H1 (cell line): ENCODE data around the gene C5orf15. TPM values are rescaled to one million over a fixed set of nuclear protein-coding genes. Genes with fewer than 3 reads are reported as not detected.
A peak's percentile ranks its signal among the peaks of the same experiment; 100 is the strongest.

ENCODE experiments used
- CTCF ChIA-PET: fragments of 300-600 bp; sonication (Branson Sonifier 250); formaldehyde crosslinking; loops from one replicate; lab custom pipeline; 2021; ENCODE audit not compliant: partially characterized antibody; lab: Charles Lee
- POLR2A ChIA-PET: fragments of 300-600 bp; sonication (Branson Sonifier 250); formaldehyde crosslinking; loops from one replicate; lab custom pipeline; 2021; ENCODE audit warnings: inconsistent platforms; ENCODE audit not compliant: partially characterized antibody; lab: Charles Lee
- DNase-seq, 2 experiments: peaks; one replicate each; pipeline versions ENCODE4 v3.0.0 to v3.0.0-alpha.2; 2010 to 2022; ENCODE audit warnings: low spot score in 2 of 2, low read depth in 1 of 2, mixed read lengths in 1 of 2
- FAIRE-seq: peaks from 2 replicates; lab custom pipeline; 2011; peaks lifted over from hg19 to GRCh38; lab: Jason Lieb, UNC
- H2AFZ ChIP-seq: 2 replicates; pipeline ENCODE4 v1.8.1; 2012; ENCODE audit warnings: low read length, inconsistent platforms
- H2AK5ac ChIP-seq: 2 replicates; pipeline ENCODE4 v1.6.1; 2013; ENCODE audit warnings: low read depth, low read length
- H2BK120ac ChIP-seq: replicated peaks from 2 replicates; pipeline ENCODE3; 2013; ENCODE audit warnings: low read depth, low read length, inconsistent platforms
- H2BK12ac ChIP-seq: 2 replicates; pipeline ENCODE4 v1.6.1; 2013; ENCODE audit warnings: low read depth, low read length
- H2BK15ac ChIP-seq: 2 replicates; pipeline ENCODE4 v1.6.1; 2013; ENCODE audit warnings: low read length
- H2BK20ac ChIP-seq: 2 replicates; pipeline ENCODE4 v1.6.1; 2013; ENCODE audit warnings: low read length
- H2BK5ac ChIP-seq: 2 replicates; pipeline ENCODE4 v1.6.1; 2013; ENCODE audit warnings: low read depth, low read length
- H3K14ac ChIP-seq: 2 replicates; pipeline ENCODE4 v1.6.1; 2013; ENCODE audit warnings: inconsistent platforms; ENCODE audit not compliant: insufficient read length
- H3K18ac ChIP-seq: 2 replicates; pipeline ENCODE4 v1.6.1; 2013; ENCODE audit warnings: low read length; ENCODE audit errors: extremely low read depth
- H3K23ac ChIP-seq: 2 replicates; pipeline ENCODE4 v1.6.1; 2013; ENCODE audit warnings: inconsistent platforms; ENCODE audit not compliant: insufficient read length
- H3K23me2 ChIP-seq: 2 replicates; pipeline ENCODE4 v1.6.1; 2013; ENCODE audit warnings: low read depth, low read length
- H3K27ac ChIP-seq: 2 replicates; pipeline ENCODE4 v1.6.1; 2011; ENCODE audit warnings: low read depth, low read length, inconsistent platforms
- H3K27me3 ChIP-seq, 4 experiments: replicated peaks in 1 of 4; 1 replicate in 1 of 4; 2 replicates in 3 of 4; pipeline versions ENCODE4 v1.6.1 to v1.8.1; 2011 to 2013; ENCODE audit warnings: low read length in 3 of 4, mild to moderate bottlenecking in 3 of 4, inconsistent platforms in 2 of 4, mixed read lengths in 2 of 4, moderate library complexity in 1 of 4; ENCODE audit not compliant: control insufficient read depth in 3 of 4, insufficient read depth in 3 of 4; ENCODE audit errors: extremely low read depth in 1 of 4
- H3K36me3 ChIP-seq, 4 experiments: 2 replicates each; pipeline versions ENCODE4 v1.6.1 to v1.8.1; 2011 to 2013; ENCODE audit warnings: mild to moderate bottlenecking in 4 of 4, low read length in 3 of 4, moderate library complexity in 2 of 4, control low read depth in 1 of 4, inconsistent platforms in 1 of 4; ENCODE audit not compliant: insufficient read depth in 4 of 4, control insufficient read depth in 2 of 4
- H3K4ac ChIP-seq: replicated peaks from 2 replicates; pipeline ENCODE3; 2013; ENCODE audit warnings: low read length, low read depth, mixed read lengths, inconsistent platforms; ENCODE audit not compliant: insufficient read length
- H3K4me1 ChIP-seq, 4 experiments: replicated peaks in 1 of 4; 1 replicate in 1 of 4; 2 replicates in 3 of 4; pipeline versions ENCODE4 v1.6.1 to v1.8.1; 2011 to 2013; ENCODE audit warnings: low read length in 3 of 4, inconsistent platforms in 2 of 4, mixed read lengths in 1 of 4; ENCODE audit not compliant: insufficient read depth in 4 of 4, control insufficient read depth in 3 of 4
- H3K4me2 ChIP-seq, 2 experiments: 2 replicates each; pipeline versions ENCODE4 v1.6.1 to v1.8.1; 2011 to 2013; ENCODE audit warnings: low read depth in 2 of 2, low read length in 2 of 2, control low read depth in 1 of 2, inconsistent platforms in 1 of 2, mild to moderate bottlenecking in 1 of 2; ENCODE audit not compliant: insufficient read depth in 1 of 2
- H3K4me3 ChIP-seq, 4 experiments: fragments of 200-600, 300-600 bp in 1 of 4; sonication (generic), shearing (Covaris generic), sonication (Bioruptor Twin) in 1 of 4; 2 replicates each; pipeline versions ENCODE4 v1.5.1 to v1.8.1; 2011 to 2016; ENCODE audit warnings: low read length in 4 of 4, low read depth in 3 of 4, control low read depth in 2 of 4, inconsistent platforms in 2 of 4, mild to moderate bottlenecking in 2 of 4, mixed read lengths in 1 of 4, moderate library complexity in 1 of 4; ENCODE audit not compliant: insufficient read depth in 2 of 4; ENCODE audit errors: extremely low read depth in 1 of 4
- H3K56ac ChIP-seq: replicated peaks from 2 replicates; pipeline ENCODE3; 2013; ENCODE audit warnings: low read depth, mild to moderate bottlenecking, mixed read lengths, low read length, inconsistent platforms; ENCODE audit not compliant: insufficient read length
- H3K79me1 ChIP-seq: 2 replicates; pipeline ENCODE4 v1.6.1; 2013; ENCODE audit warnings: low read depth, low read length, control low read depth
- H3K79me2 ChIP-seq, 2 experiments: 2 replicates each; pipeline versions ENCODE4 v1.6.1 to v1.8.1; 2012 to 2013; ENCODE audit warnings: low read length in 2 of 2, mild to moderate bottlenecking in 2 of 2, inconsistent platforms in 1 of 2; ENCODE audit not compliant: insufficient read depth in 2 of 2, control insufficient read depth in 1 of 2
- H3K9ac ChIP-seq, 4 experiments: replicated peaks in 1 of 4; 1 replicate in 1 of 4; 2 replicates in 3 of 4; pipeline versions ENCODE4 v1.6.1 to v1.8.1; 2011 to 2013; ENCODE audit warnings: low read depth in 3 of 4, low read length in 3 of 4, control low read depth in 2 of 4, mild to moderate bottlenecking in 2 of 4, moderate library complexity in 2 of 4, inconsistent platforms in 1 of 4; ENCODE audit errors: extremely low read depth in 1 of 4
- H3K9me3 ChIP-seq, 2 experiments: 2 replicates each; pipeline versions ENCODE4 v1.6.1 to v1.8.1; 2012 to 2013; ENCODE audit warnings: mild to moderate bottlenecking in 2 of 2, moderate library complexity in 2 of 2, control low read depth in 1 of 2, inconsistent platforms in 1 of 2, low read depth in 1 of 2, low read length in 1 of 2, mixed read lengths in 1 of 2; ENCODE audit not compliant: insufficient read depth in 2 of 2
- H4K20me1 ChIP-seq, 2 experiments: replicated peaks in 1 of 2; 2 replicates each; pipeline versions ENCODE3 to v1.8.1; 2011 to 2013; ENCODE audit warnings: inconsistent platforms in 2 of 2, low read length in 2 of 2, mild to moderate bottlenecking in 1 of 2; ENCODE audit not compliant: insufficient read depth in 2 of 2, control insufficient read depth in 1 of 2
- H4K5ac ChIP-seq: 2 replicates; pipeline ENCODE4 v1.6.1; 2013; ENCODE audit warnings: low read length, low read depth, mixed read lengths, inconsistent platforms; ENCODE audit not compliant: insufficient read length
- H4K8ac ChIP-seq: 2 replicates; pipeline ENCODE4 v1.8.0; 2013; ENCODE audit warnings: mild to moderate bottlenecking, moderate library complexity, low read length, inconsistent platforms; ENCODE audit not compliant: insufficient read depth; ENCODE audit errors: extremely low read depth
- H4K91ac ChIP-seq: replicated peaks from 2 replicates; pipeline ENCODE3; 2013; ENCODE audit warnings: low read length, mixed read lengths, inconsistent platforms; ENCODE audit not compliant: insufficient read length
- FOSL1 ChIP-seq: IDR thresholded peaks from 2 replicates; pipeline ENCODE4 v1.6.1; 2011; ENCODE audit warnings: mild to moderate bottlenecking, low read depth, low read length, moderate library complexity; ENCODE audit not compliant: insufficient read depth
- SRF ChIP-seq: IDR thresholded peaks from 2 replicates; pipeline ENCODE4 v1.6.1; 2011; ENCODE audit warnings: mild to moderate bottlenecking, low read depth, low read length, moderate library complexity
- WGBS, 2 experiments: shearing (Covaris generic) in 1 of 2; methylation state at CpG; one replicate each; pipeline versions ENCODE4 v1.1.6 to v1.1.7; 2013 to 2015; ENCODE audit warnings: low lambda C conversion rate in 2 of 2, mixed read lengths in 2 of 2, inconsistent platforms in 1 of 2, low coverage in 1 of 2, missing lambda C conversion rate in 1 of 2; ENCODE audit not compliant: insufficient replicate concordance in 2 of 2, insufficient coverage in 1 of 2, insufficient read length in 1 of 2; ENCODE audit errors: extremely low coverage in 1 of 2, missing lambda C conversion rate in 1 of 2; 5-methylcytosine and 5-hydroxymethylcytosine counted together
- polyA plus RNA-seq, 7 experiments: library from polyadenylated mRNA; depleted of rRNA in 3 of 7; stranded (reverse) in 5 of 7; unstranded in 2 of 7; fragments of >200 nt in 5 of 7; fragments of 200-250 nt in 2 of 7; gene quantifications; 1 replicate in 5 of 7; 2 replicates in 1 of 7; 4 replicates in 1 of 7; pipeline versions ENCODE4 v1.2.1 to v1.2.3, GENCODE V29; 2011 to 2013; ENCODE audit warnings: missing spikeins in 2 of 7, mixed read lengths in 2 of 7
- total RNA-seq: library from RNA; stranded (reverse); fragmentation: NEBNext Ultra II Directional; extraction: Animal tissue kit (Norgen Biotek cat#: 25700); gene quantifications from 2 replicates; pipeline ENCODE4 v1.2.1, GENCODE V29; 2021

C5orf15 gene
- total and polyA plus RNA-seq, 2 of the 8 experiments (the other 6 are each of a cell fraction or from before 2014, with no cell fraction given): 31.7 to 39.3 TPM

GRCh38 chr5:133925269-133925668 is 43.2 kb downstream of the C5orf15 start:
- ChIA-PET CTCF (no interaction called here), POLR2A (no interaction called here)
- Histone ChIP-seq H3K79me2 (no peaks in the 10 kb centered on the region), H3K4ac (no peak overlapping the region), H2AK5ac (no peak overlapping the region), H2BK12ac (0 out of 2 replicates have a peak overlapping the region, but pooled peaks have one; percentile 17), H2BK15ac (no peak overlapping the region), H3K23me2 (0 out of 2 replicates have a peak, but pooled peaks cover 2% of the 10 kb centered on the region), H4K8ac (no peak overlapping the region), H3K56ac (no peak overlapping the region), H3K27me3 (no peaks in the 10 kb centered on the region; a peak in 1 of 7 replicates), H2BK120ac (no peak overlapping the region), H3K36me3 (no peaks in the 10 kb centered on the region), H3K14ac (no peak overlapping the region), H3K9ac (no peak overlapping the region), H2BK5ac (no peak overlapping the region), H2AFZ (no peak overlapping the region), H3K4me1 (no peaks in the 10 kb centered on the region; a peak in 3 of 7 replicates), H4K91ac (no peak overlapping the region), H3K4me2 (no peak overlapping the region), H2BK20ac (no peak overlapping the region), H3K23ac (no peak overlapping the region), H3K27ac (no peak overlapping the region), H3K18ac (no peak overlapping the region), H4K20me1 (no peaks in the 10 kb centered on the region), H3K9me3 (no peaks in the 10 kb centered on the region), H4K5ac (no peak overlapping the region), H3K79me1 (no peaks in the 10 kb centered on the region), H3K4me3 (no peak overlapping the region)
- 91% methylated on average over 3 of the region's 3 CpGs; no CpG with 5 or more reads in 1 of the 2 experiments for WGBS, 2 experiments
- FAIRE-seq (no peak), DNase-seq (no peak)
- TF ChIP-seq SRF (no peak), FOSL1 (no peak)
